Esophagus (tissue), 2 donors: Measurements from ENCODE around the gene GPRASP3. TPM values are rescaled to one million over a fixed set of nuclear protein-coding genes. Genes with fewer than 3 reads are reported as not detected.

Experiments used
- H3K27ac ChIP-seq, 2 donors: one replicate each; pipeline ENCODE4 v1.5.1; 2013; ENCODE audit warnings: low read depth in 2 of 2, mild to moderate bottlenecking in 2 of 2, inconsistent platforms in 1 of 2, low read length in 1 of 2, moderate library complexity in 1 of 2
- H3K27me3 ChIP-seq, 2 donors: one replicate each; pipeline ENCODE4 v1.6.1; 2013; ENCODE audit warnings: low read length in 2 of 2, control low read depth in 1 of 2, mild to moderate bottlenecking in 1 of 2; ENCODE audit not compliant: insufficient read depth in 2 of 2, control insufficient read depth in 1 of 2
- H3K36me3 ChIP-seq, 2 donors: one replicate each; pipeline ENCODE4 v1.6.1; 2013; ENCODE audit warnings: low read length in 1 of 2; ENCODE audit not compliant: control insufficient read depth in 2 of 2, insufficient read depth in 2 of 2
- H3K4me1 ChIP-seq, 2 donors: one replicate each; pipeline ENCODE4 v1.6.1; 2013; ENCODE audit warnings: low read length in 1 of 2; ENCODE audit not compliant: control insufficient read depth in 2 of 2, insufficient read depth in 2 of 2
- H3K4me3 ChIP-seq, 2 donors: one replicate each; pipeline ENCODE4 v1.5.1; 2013; ENCODE audit warnings: low read length in 2 of 2, mild to moderate bottlenecking in 2 of 2, low read depth in 1 of 2, moderate library complexity in 1 of 2
- H3K9me3 ChIP-seq, 2 donors: one replicate each; pipeline ENCODE4 v1.6.1; 2013; ENCODE audit warnings: mild to moderate bottlenecking in 2 of 2, low read depth in 1 of 2, low read length in 1 of 2, moderate library complexity in 1 of 2; ENCODE audit not compliant: control insufficient read depth in 2 of 2, insufficient read depth in 1 of 2
- WGBS, 2 donors: extraction: QIAGEN DNeasy Blood & Tissue Kit; methylation state at CpG; one replicate each; pipeline ENCODE4 v1.1.7; 2013; 5-methylcytosine and 5-hydroxymethylcytosine counted together
- polyA plus RNA-seq, 2 donors: library from polyadenylated mRNA; stranded (reverse); fragments of 200-250 nt; gene quantifications; one replicate each; pipeline ENCODE4 v1.2.3, GENCODE V29; 2013
- donor health status: healthy with polysubstance abuse.
- donor health status: Bipolar disorder and iron deficiency.

Gene GPRASP3
- polyA plus RNA-seq, 2 donors: 0.39 to 0.72 TPM

GRCh38 chrX:102744307-102744706 is 23.8 kb downstream of the GPRASP3 start:
- peaks cover 0 to 3% of the 10 kb centered on the region in 2 donors for H3K4me1 ChIP-seq
- no peak overlapping the region for H3K4me3 ChIP-seq
- 76 to 85% methylated on average over 1 of the region's 1 CpG for WGBS, 2 donors
- H3K27ac ChIP-seq: no peak overlapping the region
- H3K36me3 ChIP-seq: no peaks in the 10 kb centered on the region
- no peaks in the 10 kb centered on the region for H3K27me3 ChIP-seq
- H3K9me3 ChIP-seq: no peaks in the 10 kb centered on the region

DNA sequence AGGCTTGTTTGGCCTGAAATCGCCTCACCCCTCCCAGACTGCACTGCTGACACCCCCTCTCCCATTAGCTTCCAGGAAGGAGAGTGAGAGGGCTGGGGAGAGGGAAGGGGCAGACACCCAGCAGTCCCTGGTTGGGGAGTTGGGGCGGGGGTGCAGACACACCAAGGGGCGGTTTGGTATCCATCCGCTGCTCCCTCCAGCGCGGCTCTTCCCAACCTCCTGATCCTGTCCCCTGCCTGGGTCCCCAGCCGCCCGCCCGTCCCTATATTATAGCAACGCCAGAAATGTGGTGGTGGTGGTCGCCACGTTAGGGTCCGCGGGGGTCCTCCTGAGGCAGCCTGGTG is 24.9 kb downstream of the GPRASP3 start:
- H3K9me3 ChIP-seq: no peaks in the 10 kb centered on the region
- peak overlapping the region in 1 of 2 donors; percentile 54 for H3K4me3 ChIP-seq
- peaks cover 0 to 3% of the 10 kb centered on the region in 2 donors for H3K4me1 ChIP-seq
- no peaks in the 10 kb centered on the region for H3K36me3 ChIP-seq
- no peaks in the 10 kb centered on the region for H3K27me3 ChIP-seq
- no peak overlapping the region for H3K27ac ChIP-seq
- 33 to 47% methylated on average over 14 of the region's 14 CpGs for WGBS, 2 donors

GRCh38 chrX:102745857-102746584 is 25.5 kb downstream of the GPRASP3 start:
- Histone ChIP-seq H3K4me1 (peaks cover 0 to 3% of the 10 kb centered on the region in 2 donors), H3K9me3 (no peaks in the 10 kb centered on the region), H3K36me3 (no peaks in the 10 kb centered on the region), H3K27me3 (no peaks in the 10 kb centered on the region), H3K27ac (no peak overlapping the region), H3K4me3 (peak overlapping the region; percentile 39 to 54)
- 2 to 24% methylated on average over 57 to 61 of the region's 61 CpGs for WGBS, 2 donors

DNA sequence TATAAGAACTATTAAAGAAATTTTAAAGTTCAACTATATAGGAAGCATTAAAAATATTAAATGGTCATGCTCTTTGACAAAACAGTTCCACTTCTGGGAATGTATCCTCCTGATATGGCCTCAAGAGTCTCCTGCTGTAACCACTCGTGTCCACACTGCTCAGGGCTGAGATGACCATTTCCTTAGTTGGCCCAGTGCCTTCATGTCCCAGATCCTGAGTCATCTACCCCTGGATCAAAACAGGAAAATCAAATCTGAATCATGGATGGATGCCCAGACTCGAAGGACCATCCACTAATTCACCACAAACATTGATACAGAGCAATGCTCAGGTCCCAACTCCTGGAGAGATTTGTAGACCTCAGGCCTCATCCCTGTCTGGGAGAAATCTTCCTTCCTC is 44.7 kb downstream of the GPRASP3 start:
- Histone ChIP-seq H3K4me1 (no peaks in the 10 kb centered on the region), H3K36me3 (no peaks in the 10 kb centered on the region), H3K4me3 (no peak overlapping the region), H3K9me3 (no peaks in the 10 kb centered on the region), H3K27ac (no peak overlapping the region), H3K27me3 (peaks cover 0 to 4% of the 10 kb centered on the region in 2 donors)
- 36 to 51% methylated on average over 2 of the region's 2 CpGs for WGBS, 2 donors

DNA sequence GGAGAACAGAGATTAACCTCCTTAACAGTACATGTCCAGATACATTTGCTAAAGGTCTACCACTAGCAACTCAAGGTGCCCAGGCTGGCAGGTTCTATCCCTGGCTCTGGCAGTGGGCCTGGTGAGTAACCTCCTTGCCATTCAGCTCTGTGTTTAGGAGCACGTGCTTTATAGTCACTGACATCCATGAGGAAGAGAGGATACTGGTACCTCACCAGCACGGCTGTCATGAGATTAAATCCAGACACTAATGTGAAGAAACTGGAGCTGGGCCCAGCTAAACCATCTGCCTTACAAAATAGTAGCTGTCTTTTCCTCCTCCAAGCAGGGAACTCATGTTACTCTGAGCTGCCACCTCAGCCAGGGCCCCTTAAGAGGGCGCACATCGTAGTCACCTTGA is 45.3 kb downstream of the GPRASP3 start:
- WGBS, 2 donors: 54% methylated on average over 4 of the region's 4 CpGs
- no peak overlapping the region for H3K27ac ChIP-seq
- H3K36me3 ChIP-seq: no peaks in the 10 kb centered on the region
- H3K9me3 ChIP-seq: no peaks in the 10 kb centered on the region
- no peaks in the 10 kb centered on the region for H3K4me1 ChIP-seq
- H3K4me3 ChIP-seq: no peak overlapping the region
- peaks cover 0 to 4% of the 10 kb centered on the region in 2 donors for H3K27me3 ChIP-seq

GRCh38 chrX:102767287-102767686 is 46.7 kb downstream of the GPRASP3 start:
- H3K4me3 ChIP-seq: no peak overlapping the region
- H3K27me3 ChIP-seq: peaks cover 0 to 4% of the 10 kb centered on the region in 2 donors
- H3K27ac ChIP-seq: no peak overlapping the region
- no peaks in the 10 kb centered on the region for H3K36me3 ChIP-seq
- 79 to 81% methylated on average over 1 of the region's 1 CpG for WGBS, 2 donors
- no peaks in the 10 kb centered on the region for H3K9me3 ChIP-seq
- H3K4me1 ChIP-seq: no peaks in the 10 kb centered on the region

GRCh38 chrX:102768987-102769761 is 48.6 kb downstream of the GPRASP3 start:
- Histone ChIP-seq H3K27ac (peak overlapping the region; percentile 55 to 63), H3K27me3 (peaks cover 0 to 4% of the 10 kb centered on the region in 2 donors), H3K36me3 (no peaks in the 10 kb centered on the region), H3K9me3 (no peaks in the 10 kb centered on the region), H3K4me1 (no peaks in the 10 kb centered on the region), H3K4me3 (peak overlapping the region; percentile 68 to 78)
- WGBS, 2 donors: 0 to 18% methylated on average over 22 of the region's 22 CpGs

Other genes starting within 250 kb of the GPRASP3 start
- not detected for gene TCP11X2, start 248.9 kb upstream of the GPRASP3 start, polyA plus RNA-seq
- gene TMSB15A, start 204.0 kb upstream of the GPRASP3 start, polyA plus RNA-seq: under 1 TPM in 1 of 2 donors, not detected in 1; 0.36 TPM
- gene ARMCX5, start 121.2 kb upstream of the GPRASP3 start, polyA plus RNA-seq: 1 to 10 TPM; 3.3 to 8.4 TPM
- 1 to 10 TPM; 1.7 to 2.4 TPM for gene GPRASP1, start 69.3 kb upstream of the GPRASP3 start, polyA plus RNA-seq
- 1 to 10 TPM; 1.5 to 3.0 TPM for gene GPRASP2, start 8.3 kb upstream of the GPRASP3 start, polyA plus RNA-seq
- gene RAB40AL, start 216.5 kb downstream of the GPRASP3 start, polyA plus RNA-seq: under 1 TPM; 0.05 to 0.24 TPM